DMS53 (cell line): ENCODE measurements around the gene MDP1.
A peak's percentile ranks its signal among the peaks of the same experiment; 100 is the strongest.

Experiments used
- DNase-seq: peaks from one replicate; lab custom pipeline; 2025; lab: John Stamatoyannopoulos, UW

Gene MDP1

DNA sequence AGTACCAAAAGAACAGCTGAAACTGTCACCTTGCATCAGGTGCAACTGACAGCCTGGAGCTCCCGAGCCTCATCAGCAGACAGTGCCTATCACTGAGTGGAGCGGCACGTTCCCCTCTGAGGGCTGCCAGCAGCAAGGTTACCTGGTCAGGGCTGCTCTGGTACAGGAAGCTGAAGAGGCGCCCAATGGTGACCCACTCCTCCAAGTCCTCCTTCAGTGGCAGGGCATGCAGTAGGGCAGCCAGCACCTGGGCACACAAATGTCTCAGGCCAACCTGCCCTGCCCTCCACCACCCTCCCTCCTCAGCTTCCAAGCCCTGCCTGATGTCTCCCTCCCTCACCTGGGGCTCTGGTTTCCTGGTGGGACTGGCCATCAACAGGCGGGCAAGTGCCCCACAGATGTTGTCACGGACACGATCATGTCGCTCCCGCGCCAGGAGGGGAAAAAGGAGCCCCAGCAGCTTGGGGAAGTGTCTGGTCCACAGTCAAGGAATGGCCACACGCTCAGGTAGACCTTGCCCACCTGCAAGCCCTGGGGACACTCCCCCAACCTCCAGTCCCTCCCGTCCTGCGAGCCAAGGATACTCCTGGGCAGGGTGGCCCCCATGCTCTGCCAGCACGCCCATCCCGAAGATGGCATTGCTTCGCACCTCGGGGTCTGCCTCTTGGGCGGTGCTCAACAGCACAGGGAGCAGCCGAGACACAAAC is 34.3 kb downstream of the MDP1 start:
- DNase-seq = no peak

DNA sequence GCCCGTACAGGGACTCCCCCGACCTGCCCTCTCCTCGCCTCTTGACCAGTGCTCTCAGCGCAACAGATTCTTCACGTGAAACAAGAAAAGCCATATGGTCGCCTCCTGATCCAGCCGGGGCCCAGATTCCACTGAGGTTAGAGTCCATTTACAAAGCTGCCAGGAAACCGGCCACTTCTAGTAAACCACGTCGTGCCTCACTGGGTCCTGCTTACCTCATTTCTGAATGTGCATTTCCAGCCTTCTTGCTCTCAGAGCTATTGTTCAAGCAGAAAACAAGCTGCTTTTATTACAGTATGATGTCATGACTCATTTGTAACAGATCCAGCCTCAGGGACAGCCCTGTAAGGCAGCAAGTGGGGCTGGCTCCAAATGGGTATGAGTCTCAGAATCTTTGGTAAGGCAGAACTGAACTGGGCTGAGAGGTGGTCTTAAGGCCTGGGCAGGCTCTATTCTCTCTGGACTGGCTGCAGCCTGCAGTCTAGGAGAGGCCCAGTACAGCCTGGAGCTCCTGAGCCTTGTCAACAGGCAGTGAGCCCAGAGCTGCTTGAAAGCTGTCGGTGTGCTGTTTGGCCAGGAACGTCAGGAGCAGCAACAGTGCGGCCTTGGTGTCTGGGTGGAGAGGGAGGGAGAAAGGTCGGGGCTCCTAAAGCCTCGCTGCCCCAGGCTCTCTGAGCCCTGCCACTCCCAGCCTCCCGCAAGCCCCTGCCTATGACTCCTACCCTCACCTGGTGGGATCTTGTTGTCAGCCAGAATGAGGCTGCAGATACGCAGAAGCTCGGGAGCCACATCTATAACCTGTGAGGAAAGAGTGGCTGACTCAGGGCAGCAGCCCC is 35.7 kb downstream of the MDP1 start:
- peak; percentile 51 for DNase-seq

DNA sequence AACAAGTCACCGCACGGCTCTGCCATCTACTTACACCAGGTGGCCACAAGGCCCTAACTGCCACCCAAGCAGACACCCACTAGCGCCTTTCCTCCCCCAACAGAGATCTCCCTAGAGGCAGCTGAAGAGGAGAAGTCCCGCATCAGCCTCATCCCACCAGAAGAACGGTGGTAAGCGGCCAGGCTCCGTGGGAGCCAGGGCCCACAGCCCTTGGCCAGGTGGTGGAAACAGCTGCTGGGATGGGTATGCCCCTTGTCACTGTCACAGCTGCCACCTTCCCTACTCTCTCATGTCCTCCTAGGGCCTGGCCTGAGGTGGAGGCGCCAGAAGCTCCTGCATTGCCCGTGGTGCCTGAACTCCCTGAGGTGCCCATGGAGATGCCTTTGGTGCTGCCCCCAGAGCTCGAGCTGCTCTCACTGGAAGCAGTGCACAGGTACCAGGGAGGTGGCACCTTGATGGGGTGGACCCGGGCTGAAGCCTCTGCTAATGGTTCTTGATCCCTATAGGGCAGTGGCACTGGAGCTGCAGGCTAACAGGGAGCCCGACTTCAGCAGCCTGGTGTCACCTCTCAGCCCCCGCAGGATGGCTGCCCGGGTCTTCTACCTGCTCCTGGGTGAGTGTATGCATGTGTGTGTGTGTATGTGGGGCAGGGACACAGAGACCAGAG is 36.4 kb downstream of the MDP1 start:
- no peak for DNase-seq

DNA sequence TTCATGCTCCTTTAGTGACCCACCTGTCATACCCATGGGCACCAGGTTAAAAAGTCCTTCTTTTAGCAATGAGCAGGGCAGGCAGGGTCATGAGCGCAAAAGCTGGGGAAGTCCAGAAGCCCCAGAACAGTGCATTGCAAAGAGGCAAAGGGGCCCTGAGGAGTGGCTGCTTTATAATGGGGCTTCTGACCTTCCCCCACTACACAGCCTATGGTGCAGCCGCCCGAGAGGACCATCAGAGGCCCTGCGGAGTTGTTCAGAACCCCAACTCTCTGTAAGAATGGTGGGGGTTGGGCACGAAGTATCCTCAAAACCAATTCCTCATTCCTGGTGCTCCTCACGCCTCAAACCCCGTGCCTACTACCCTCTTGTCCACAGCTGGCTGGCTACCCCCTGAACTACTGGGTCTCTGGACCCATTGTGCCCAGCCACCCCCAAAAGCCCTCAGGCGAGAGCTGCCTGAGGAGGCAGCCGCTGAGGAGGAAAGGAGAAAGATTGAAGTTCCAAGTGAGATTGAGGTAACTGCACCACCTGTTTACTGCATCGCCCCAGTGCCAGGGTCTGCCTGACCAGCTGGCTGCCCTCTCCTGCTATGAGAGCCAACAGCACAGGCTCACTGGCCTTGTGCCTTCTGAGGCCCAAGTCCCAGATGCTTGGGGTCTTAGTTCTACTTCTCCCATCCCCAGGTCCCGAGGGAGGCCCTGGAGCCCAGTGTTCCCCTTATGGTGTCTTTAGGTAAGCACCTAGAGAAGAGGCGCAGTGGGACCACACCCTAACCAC is 37.3 kb downstream of the MDP1 start:
- no peak for DNase-seq

GRCh38 chr14:24177891-24178290 is 38.0 kb downstream of the MDP1 start:
- DNase-seq = no peak

- DNase-seq = no peak
Measured at GRCh38 chr14:24177041-24177825, 38.6 kb downstream of the MDP1 start.

- DNase-seq = no peak
Measured at GRCh38 chr14:24176599-24176998, 39.3 kb downstream of the MDP1 start.

GRCh38 chr14:24172871-24173281 is 43.0 kb downstream of the MDP1 start:
- DNase-seq = no peak

GRCh38 chr14:24172261-24172860 is 43.5 kb downstream of the MDP1 start:
- no peak for DNase-seq

DNA sequence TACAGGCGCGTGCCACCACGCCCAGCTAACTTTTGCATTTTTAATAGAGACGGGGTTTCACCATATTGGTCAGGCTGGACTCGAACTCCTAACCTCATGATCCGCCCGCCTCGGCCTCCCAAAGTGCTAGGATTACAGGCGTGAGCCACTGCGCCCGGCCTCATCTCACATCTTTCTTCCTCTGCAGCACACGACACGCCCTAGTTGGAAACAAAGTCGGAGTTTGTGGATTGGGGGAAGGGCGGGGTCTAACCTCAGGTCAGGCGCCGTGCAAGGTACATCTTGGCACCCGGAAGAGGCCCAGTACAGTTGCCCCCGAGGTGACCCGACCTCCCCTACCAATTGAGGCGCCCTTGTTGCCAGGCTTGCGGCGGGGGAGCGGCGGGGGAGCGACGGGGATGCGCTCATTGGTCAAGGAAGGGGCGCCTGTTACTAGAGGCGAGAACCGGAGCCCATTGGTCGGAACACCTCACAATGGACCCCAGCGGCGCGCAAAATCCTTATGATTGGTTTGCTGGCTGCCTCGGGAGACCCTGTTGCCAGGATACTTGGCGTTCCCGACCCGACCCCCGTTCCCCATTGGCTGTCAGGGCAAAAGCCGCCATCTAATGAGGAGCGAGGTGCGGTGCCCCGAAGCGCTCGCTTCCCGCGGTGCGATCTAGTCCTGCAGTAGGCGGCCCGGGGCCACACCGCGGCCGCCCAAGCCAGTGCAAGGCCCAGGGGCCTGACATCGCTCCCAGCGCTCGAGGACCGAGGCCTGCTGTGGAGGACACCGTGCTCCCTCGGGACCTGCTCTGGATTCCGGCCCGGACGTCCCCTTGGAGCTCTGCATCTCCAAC is 44.2 kb downstream of the MDP1 start, which contains the start of gene REC8:
TSS of gene REC8 (plus strand) at position 659 of the 839 bp plus-strand sequence. CDS start 473 bp downstream, outside the sequence.
- DNase-seq = no peak

DNA sequence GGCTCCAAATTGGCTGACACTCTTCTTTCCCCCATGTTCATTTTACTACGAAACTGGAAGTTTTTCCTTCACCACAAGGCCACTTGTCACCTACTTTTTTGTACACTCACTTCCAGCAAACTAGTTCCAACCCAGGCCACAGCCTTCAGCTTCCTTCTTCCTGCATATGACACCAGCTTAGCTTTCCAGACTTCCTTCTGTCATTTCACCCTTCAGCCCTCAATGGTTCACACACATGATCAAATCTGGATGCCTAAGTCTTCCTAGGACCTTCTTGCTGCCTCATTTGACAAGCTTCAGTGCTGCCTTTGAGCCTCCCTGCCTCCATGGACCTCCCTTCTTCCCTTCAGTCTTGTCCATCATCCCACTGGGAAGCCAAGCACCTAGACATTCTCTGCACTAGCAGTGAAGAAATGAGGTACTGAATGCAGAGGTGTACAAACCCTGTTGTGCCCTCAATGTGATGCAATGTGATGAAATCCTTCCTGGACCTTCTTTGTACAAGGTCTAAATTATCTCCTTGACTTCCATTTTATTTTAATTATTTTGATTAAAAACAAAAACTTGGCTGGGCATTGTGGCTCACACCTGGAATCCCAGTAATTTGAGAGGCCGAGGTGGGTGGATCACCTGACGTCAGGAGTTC is 48.3 kb downstream of the MDP1 start:
- DNase-seq = no peak

DNA sequence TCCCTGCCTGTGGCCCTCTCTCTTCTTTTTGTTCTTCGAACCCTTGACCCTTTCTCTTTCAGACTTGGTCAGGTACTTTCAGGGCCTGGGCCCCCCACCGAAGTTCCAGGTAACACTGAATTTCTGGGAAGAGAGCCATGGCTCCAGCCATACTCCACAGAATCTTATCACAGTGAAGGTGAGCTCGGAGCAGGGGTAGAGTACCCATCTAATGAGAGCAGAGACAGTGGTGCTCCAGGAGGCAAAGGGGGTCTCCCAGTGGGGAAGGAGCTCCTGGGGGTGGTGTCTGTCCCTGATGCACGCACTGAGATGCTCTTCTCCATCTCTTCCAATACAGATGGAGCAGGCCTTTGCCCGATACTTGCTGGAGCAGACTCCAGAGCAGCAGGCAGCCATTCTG is 50.1 kb downstream of the MDP1 start:
- DNase-seq = no peak

DNA sequence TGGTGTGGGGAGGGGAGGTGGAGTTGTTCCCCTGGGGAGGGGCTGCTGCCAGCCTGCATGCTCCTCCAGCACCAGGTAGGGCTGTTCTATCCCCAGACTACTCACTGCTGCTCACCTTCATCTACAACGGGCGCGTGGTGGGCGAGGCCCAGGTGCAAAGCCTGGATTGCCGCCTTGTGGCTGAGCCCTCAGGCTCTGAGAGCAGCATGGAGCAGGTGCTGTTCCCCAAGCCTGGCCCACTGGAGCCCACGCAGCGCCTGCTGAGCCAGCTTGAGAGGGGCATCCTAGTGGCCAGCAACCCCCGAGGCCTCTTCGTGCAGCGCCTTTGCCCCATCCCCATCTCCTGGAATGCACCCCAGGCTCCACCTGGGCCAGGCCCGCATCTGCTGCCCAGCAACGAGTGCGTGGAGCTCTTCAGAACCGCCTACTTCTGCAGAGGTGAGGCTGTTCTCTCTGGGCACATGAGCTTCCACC is 51.3 kb downstream of the MDP1 start:
- no peak for DNase-seq
